GM18508 (cell line): Measurements from ENCODE around the gene KCNMB2.

ENCODE experiments used
- ATAC-seq: cut with Tn5 transposase; IDR thresholded peaks from one replicate; pipeline ENCODE4 v1.9.1; 2021; ENCODE audit warnings: moderate number of reproducible peaks; ENCODE audit not compliant: insufficient read depth, unreplicated experiment

The KCNMB2 gene

DNA sequence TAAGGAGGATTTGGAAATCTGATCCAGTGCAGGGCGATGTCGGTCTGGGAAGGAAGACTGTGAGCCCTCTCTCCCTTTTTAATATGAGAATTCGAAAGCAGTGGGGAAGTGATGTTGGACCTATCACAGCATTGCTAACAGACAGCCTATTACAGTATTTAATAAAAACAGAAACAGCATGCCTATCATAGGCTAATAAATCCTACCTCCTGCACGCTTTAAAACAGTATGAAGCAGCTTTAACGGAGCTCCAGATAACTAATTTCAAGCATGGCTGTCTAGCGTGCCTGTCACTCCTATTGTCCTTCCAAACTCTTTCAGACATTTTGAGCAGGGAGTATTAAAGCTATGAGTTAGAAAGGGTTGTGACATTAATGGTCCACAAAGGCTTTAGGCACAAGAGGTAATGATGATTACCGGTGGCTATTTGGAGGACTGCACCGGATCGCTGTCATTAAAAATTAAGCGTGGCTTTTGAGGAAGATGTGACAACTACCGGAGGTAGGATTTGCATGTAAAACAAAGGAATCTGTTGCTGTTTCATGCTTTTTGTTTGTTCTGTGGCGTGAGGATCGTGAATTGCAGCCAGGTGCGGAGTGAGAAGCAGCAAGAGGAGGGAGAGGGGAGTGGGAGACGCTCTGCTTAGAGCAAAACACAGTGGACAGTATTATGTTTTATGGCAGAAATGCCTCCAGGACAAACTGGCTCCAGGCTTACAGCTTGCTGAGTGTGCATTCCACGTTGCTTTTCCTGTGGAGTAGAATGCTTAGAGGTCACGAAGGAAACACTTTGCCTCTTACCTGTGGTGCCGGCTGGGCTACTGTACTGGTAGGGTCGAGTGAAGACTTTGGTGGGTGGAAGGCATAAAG, at the start of gene KCNMB2:
Gene KCNMB2, plus strand, starts transcription at position 226 of the 869 bp plus-strand sequence.
- ATAC-seq, result no peak

DNA sequence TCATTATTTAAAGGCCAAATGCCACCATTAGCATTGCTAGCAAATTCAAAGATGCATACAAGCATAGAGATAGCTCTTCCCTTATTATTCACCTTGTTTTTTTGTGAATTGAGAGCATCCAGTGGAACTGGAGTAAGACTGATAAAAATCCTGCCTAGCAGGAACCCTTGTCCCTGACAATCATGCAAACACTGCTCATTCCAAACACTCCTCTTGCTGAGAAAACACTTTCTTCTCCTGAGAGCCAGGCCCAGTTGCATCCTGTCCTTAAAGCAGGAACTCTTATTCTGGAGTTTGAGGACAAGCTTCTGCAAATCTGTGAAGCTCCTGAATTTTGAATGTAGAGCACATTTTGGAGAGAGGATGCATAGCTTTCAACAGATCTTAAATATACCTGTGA, 49.3 kb upstream of the KCNMB2 start:
- ATAC-seq, result no peak

DNA sequence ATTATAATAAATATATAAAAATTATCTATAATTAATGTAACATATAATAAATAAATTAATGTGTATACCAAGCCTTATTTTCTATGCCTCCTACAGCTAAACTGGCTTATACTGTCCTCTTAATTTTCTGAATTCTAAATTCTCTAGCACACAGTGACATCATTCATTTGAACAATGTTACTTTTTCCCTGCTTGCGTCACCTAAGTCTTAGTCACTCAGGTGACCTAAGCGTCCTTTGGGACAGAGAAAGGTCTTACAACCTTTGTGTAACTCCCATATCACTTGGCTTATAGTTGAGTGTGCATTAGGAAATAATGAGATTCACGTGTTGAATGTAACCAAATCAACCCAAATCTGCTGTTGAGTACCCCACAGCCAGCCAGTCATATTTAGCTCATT, 48.5 kb upstream of the KCNMB2 start:
- ATAC-seq, result no peak

DNA sequence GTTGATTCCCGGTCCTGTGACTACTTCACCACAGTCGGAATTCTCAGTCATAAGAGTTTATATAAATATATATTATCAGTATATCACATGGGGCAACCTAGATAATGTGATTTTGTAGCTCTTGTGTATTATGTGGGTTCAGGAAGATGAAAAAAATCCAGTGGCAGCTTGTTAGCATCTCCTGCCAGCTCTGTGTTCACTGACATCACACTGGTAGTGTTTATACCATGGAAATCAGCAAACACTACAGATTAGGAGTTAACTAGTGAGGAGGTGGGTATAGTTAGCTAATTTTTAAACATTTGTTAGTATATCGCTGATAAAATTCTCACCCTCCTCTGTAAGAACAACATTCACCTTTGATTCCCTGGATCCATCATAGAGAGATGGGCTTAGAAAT, 44.5 kb upstream of the KCNMB2 start:
- ATAC-seq, result no peak

DNA sequence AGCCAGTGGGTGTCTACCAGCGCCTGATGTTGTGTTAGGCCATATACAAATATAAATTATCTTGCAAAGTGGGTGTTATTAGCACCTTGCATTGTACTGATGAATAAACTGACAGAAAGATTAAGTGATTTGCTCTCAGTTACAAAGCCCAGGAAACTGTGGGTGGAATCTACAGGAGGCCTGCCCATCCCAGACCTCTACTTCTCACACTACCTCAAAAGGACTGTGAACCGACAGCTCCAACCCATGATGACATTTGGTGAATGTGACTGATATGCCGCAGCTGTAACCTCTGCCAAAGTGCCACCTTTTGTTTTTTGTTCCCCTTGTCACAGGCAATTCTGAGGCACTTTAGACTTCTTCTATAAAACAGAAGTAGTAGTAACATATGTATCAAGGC, 43.7 kb upstream of the KCNMB2 start:
- ATAC-seq, result no peak

DNA sequence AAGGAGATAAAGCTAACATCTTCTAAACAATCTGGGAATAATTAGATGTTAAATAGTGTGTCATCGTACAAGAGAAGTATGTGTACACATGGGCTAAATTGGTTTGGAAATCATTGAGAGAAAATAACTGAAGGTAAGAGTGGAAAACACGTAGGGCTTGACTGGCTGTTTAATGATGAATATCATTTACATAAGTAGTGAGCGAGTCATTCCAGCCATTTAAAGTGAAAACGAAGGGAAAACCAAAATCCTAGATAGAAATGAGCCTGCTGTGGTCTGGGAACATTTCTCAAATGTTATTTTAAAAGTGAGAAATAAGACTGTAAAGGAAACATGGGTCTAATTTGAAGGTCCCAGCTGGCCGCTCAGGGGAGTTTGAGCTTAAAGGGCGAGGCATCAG, 41.9 kb upstream of the KCNMB2 start:
- no peak for ATAC-seq

DNA sequence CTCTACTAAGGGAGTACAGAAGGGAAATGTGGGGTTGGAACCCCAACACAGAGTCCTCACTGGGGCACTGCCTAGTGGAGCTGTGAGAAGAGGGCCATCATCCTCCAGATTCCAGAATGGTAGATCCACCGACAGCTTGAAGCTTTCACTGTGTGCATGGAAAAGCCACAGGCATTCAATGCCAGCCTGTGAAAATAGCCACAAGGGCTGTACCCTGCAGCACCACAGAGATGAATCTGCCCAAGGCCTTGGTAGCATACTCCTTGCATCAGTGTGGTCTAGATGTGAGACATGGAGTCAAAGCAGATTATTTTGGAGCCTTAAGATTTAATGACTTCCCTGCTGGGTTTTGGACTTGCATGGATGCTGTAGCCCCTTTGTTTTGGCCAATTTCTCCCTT, 39.3 kb upstream of the KCNMB2 start:
- ATAC-seq, result no peak

DNA sequence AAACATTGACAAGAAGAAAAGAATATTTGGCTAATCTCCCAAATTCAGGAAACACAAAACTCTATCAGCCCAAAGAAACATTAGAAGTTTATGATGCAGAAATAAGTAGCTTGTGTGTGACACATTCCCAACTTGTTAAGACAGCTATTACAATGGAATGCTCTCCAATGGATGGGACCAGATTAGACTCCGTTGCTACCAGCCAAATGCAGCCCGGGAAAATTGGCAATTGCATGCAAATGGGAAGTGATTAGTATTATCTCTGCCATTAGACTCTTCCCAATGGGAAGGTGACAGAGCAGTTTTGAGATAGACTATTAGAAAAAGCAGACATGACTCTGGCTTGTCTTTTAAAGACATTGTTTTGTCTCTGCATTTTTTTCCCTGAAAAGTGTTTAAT, 37.4 kb upstream of the KCNMB2 start:
- ATAC-seq, result no peak

DNA sequence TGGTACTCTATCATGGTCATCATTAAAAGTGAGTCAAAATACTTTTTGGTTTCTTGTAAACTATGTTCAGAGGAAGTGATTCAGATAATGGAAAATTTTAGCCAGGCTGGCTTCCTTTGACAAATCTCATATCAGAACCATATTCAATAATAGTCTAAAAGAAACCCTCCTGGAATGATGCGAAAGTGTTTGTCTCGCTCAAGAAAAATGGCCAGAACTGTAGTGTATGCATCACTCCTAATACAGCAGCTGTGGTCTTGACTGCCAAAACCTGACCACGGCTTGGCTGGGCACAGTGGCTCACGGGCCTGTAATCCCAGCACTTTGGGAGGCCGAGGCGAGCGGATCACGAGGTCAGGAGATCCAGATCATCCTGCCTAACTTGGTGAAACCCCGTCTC, 35.6 kb upstream of the KCNMB2 start:
- ATAC-seq, result no peak

DNA sequence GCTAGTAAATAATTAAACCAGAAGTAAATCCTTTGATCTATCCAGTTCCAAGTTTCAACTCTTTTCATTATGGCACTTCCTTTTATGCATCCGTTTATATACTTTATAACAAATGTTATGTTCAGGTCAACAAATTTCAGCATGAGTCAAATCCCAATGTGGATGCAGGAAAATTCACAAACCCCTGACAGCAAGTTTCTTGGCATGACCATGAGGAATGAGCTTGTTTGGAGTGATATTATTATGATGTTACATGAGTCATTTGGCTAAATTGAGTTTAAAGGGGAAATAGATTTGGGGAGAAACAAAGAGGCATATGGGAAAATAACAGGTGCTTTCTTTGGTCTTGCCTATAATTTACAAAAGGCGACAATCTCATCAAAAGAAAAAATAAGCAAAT, 32.1 kb upstream of the KCNMB2 start:
- no peak for ATAC-seq

DNA sequence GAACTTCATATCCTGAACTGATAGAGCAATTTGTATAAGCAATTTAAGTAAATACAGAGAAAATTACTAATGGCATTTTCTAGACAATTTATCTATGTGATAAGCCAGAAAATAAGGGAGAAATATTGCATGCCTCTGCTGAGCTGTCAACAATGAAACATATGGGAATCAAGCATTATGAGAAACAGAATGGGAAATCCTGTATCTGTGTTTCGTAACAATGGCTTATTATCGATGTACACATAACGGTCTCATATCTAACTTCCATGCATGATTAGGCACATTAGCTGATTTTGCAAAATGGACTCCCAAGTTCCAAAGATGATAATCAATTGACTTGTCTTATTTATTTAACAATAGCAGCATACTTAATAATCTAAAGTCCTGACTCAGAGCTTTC, 30.4 kb upstream of the KCNMB2 start:
- ATAC-seq, result no peak

DNA sequence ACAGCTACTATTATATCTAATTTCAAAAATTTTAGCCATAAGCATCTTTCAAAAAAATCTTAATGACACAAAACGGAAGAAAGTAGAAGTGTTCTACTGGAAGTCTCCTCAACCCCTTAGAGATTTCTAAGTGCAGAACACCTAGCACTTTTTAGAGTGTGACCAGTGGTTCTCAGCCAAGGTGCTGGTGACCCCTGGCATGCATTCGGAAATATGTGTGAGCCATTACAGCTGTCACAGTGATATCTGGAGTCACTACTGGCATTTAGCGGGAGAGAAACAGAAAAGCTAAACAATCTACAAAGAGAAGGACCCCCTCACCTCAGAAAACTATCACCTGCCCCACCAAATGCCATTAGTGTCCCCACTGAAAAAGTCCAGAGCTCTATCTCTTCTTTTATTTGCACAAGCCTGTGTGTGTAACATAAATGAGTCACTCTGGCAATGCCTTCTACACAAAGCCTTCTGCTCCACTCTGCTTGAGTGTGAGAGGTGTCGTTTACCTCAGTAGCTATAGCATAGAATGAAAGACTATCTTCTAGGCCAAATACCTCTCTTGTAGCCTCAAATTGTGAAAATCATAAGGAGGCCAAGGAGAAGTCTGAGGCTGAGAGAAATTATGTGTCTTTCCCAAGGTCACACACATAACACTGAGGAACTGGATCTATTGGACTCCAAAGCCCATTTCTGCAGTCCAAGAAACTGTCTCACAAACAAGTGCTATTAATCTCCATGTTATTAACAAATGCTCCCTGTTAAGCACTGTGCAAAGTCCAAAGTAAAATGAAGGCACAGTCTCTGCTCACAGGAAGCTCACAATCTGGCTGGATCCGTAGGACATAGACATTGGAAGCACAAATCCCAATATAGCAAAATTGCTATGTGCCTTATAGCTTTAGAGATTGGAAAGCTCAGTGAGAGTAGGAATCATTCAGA, 28.5 kb upstream of the KCNMB2 start:
- ATAC-seq, result no peak

DNA sequence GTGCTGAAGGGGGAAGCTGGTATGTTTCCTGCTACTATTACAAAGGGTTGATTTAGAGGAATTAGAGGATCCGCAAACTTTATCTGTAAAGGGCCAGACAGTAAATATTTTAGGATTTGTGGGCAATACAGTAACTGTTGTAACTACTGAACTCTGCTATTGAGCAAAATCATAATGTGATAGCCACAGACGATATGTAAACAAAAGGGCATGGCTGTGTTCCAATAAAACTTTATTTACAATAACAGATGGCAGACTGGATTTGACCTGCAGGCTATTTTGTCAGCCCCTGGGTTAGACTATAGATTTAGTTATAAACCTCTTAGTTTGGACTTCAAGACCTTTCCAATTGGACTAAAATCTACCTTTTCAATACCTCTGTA, 27.8 kb upstream of the KCNMB2 start:
- ATAC-seq, result no peak

DNA sequence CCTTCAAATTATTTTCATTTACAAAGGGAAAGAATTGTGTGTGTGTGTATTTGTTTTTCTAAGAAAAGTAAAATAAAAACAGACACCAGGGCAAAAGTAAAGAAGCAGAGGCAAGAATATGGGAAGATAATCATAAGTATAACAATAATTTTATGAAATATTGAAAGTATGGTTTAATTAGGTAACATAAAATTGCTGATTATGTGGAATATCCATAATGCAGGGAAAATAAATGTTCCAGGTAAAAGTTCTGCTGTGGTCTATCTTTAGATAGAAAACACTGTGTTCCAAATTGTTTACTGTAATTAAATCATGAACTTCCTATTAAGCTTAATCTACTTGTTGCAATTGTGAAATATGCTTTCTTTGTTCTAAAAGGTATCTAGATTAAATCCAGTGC, 25.7 kb upstream of the KCNMB2 start:
- no peak for ATAC-seq

DNA sequence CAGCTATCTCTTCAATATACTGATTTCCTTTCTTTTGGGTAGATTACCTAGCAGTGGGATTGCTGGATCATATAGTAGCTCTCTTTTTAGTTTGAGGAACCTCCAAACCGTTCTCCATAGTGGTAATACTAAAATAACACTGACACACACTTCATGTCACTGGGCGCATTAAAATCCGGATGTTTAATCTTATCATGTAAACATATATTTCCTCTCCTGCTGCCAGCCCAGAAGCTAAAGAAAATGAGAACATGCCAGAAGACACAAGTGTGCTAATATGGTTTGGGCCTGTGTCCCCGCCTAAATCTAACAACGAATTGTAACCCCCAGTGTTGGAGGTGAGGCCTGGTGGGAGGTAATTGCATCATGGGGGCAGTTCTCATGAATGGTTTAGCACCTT, 23.6 kb upstream of the KCNMB2 start:
- ATAC-seq, result no peak

DNA sequence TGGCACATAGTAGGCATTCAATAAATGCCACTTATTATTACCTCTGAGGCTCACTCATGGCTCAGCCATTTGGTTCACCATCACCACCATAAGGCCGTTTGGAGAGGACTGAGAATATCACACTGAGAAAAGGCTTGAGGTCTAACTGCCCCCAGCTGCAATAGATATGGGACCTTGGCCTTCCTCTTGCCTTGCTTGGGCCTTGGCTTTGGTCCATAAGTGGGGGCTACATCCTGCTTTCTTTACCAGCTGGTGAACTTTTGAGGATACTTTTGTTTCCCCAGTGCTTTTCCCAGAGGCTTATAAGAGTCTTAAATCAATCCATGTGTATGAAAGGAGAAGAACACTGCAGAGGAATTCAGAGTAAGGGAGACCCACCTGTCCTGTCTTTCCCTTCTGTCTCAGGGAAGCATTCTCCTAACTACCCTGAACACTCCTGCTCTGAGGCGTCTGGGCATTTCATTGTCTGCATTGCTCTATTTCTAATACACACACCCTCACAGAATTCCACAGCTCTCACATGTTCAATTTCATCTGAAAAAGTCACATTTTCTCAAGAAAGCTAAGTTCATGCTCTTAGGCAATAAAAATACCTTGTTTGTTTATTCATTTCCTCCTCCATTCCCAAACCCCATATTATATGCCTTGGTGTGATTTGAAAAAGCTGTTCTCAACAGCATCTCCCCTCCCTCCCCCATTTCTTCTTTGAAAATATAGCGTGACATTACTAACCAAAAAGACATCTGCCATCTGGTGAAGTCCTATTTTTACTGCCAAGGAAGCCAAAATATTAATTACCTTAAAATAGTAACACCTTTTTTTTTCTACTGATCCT, 22.5 kb upstream of the KCNMB2 start:
- ATAC-seq, result no peak

DNA sequence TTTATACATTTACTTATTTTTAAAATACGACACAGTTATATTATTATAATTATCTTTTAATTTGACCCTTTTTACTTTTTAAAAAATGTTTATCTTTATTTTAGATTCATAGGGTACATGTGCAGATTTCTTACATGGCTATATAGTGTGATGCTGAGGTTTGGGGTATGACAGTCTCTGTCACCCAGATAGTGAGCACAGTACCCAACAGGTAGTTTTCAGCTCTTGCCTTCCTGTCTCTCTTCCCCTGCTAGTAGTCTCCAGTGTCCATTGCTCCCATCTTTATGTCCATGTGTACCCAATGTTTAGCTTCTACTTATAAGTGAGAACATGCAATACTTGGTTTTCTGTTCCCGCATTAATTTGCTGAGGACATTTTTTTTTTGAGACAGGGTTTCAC, 21.8 kb upstream of the KCNMB2 start:
- ATAC-seq, result no peak

DNA sequence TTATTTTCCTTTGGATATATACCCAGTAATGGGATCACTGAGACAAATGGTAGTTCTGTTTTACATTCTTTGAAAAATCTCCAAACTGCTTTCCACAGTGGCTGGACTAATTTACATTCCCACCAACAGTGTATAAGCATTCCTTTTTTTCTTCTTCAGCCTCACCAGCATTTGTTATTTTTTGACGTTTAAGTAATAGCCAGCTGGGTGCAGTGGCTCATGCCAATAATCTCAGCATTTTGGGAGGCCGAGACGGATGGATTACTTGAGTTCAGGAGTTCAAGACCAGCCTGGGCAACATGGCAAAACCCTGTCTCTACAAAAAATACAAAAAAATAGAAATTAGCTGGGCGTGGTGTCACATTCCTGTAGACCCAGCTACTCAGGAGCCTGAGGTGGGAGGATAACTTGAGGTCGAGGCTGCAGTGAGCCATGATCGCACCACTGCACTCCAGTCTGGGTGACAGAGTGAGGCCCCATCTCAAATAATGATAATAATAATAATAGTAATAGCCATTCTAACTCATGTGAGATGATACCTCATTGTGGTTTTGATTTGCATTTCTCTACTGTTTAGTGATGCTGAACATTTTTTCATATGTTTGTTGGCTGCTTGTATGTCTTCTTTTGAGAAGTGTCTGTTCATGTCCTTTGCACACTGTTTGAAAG, 21.0 kb upstream of the KCNMB2 start:
- ATAC-seq, result peak; percentile 21

DNA sequence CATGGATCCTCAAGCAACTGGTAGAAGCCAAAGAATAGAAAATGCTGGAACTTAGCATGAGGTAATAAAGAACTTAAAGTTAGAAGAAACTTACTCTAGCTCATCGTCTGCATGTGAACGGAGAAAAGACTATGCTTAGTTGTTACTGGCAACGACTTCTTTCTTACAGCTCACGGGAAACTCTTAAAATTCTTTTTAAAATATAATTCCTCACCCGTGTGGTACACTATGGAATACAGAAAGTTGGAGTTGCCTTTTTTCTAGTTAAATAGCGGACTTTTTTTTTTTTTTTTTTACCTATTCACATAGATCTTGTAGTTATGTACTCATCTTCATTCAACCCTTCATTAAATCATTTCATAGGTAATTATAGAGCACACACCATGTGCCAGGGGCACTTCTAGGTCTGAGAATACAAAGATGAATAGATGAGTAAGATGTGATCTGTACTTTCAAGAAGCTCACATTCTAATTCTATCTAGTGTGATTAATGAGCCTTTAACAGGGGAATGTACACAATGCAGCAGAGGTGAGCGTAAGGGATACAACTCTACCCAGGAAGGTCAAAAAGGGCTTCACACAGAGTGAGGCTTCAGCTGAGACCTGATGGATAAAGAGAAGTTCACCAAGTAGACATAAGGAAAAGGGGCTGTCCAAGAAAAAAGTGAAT, 18.4 kb upstream of the KCNMB2 start:
- ATAC-seq, result no peak
